ENCODE results near the gene CCN2.
A peak's percentile ranks its signal among the peaks of the same experiment; 100 is the strongest.

Gene CCN2

DNA sequence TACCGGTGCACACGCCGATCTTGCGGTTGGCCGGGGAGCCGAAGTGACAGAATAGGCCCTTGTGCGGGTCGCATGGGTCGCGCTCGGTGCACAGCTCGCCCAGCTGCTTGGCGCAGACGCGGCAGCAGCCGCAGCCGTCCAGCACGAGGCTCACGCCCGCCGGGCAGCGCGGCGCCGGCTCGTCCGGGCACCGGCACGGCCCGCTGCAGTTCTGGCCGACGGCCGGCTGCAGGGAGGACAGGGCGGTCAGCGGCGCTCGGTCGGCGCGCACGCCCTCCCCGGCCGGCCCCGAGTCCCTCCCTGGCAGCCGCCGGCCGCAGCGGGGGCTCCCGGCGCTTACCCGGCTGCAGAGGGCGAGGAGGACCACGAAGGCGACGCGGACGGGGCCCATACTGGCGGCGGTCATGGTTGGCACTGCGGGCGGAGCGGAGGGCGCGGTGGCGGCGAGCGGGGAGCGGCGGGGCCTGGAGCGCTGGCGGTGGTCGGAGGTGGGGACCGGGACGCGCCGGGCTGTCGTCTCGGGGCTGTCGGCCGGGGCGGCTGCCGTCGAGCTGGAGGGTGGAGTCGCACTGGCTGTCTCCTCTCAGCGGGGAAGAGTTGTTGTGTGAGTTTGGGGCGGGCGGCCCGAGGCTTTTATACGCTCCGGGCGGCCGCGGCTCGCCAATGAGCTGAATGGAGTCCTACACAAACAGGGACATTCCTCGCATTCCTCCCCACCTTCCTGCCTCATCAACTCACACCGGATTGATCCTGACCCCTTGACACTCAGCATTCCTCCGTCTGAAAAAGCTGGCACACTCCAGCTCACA lies at the start of gene CCN2:
Gene CCN2 (minus strand): TSS at position 606 of the 809 bp plus-strand sequence. CDS start 200 bp downstream, at position 406.
- peak in 1 of 2 donors; percentile 17 for DNase-seq

GRCh38 chr6:132000296-132000695 lies 49.1 kb upstream of the CCN2 start:
- no peak for DNase-seq

- DNase-seq: no peak
Observed at GRCh38 chr6:131999545-132000146, 48.5 kb upstream of the CCN2 start.

- no peak for DNase-seq
Observed at GRCh38 chr6:131998255-131998982, 47.2 kb upstream of the CCN2 start.

DNA sequence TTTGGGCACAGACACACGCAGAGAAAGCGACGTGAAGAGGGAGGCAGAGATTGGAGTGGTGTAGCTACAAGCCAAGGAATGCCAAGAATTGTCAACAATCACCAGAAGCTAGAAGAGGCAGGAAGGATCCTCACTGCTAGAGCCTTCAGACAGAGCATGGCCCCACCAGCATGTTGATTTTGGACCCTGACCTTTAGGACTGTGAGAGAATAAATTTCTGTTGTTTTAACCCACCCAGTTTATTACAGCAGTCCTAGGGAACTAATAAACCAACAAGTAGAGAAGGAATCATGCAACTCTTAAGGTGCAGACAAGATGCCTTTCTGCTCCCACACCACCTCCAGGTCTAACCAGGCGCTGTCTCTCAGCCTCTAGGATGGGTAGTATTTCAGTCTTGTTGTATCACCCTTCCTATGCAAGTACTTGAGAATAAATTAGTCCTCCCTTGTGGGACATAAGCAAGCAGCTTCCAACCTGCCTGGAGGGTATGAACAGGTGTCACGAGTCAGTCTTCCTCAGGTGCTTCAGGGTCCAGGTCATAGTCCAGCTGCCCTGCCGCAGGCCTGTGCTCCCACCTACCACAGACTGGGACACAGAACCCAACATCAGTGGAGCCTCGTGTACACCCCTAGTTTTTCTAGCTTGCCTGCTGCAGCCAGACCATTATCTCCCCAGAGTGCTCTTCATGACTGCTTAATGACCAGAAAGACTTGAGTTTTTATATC lies 46.4 kb upstream of the CCN2 start:
- no peak for DNase-seq

DNA sequence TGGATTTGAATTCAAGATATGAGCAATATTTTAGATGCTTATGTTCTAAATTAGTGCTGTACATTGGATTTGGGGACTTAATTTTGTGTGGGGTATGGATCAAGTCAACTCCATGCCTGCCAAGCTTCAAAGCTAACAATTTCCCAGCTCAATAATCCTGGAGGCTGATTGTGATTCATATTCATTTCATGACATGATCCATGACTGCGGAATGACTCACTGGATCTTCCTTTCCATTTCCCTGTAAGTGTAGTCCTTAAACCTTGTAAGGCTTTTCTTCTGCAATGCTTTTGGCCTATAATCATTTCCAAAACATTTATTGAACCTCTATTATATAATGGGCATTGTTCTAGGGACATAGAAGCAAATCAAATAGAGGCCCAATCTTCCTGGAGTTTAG lies 44.7 kb upstream of the CCN2 start:
- DNase-seq: no peak

- DNase-seq: no peak
Observed at GRCh38 chr6:131992557-131992956, 41.4 kb upstream of the CCN2 start.

DNA sequence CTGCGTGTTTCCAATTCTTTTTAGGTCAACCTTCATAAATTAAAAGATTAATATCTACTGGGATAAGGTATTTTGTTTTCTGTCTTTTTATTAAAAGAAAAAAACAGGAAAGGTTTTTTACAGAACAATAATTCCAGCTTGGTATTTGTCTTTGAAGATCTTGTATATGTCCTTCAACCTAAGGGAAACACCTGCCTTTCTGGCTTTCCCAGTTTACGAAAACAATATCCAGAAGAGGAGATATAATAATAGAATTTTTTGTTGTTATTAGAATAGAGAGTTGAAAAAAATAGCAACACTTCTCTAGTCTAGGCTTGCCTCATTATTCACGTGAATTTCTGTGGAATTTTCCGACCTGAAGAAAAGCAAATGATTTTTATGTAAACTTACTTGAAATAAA lies 37.9 kb upstream of the CCN2 start:
- DNase-seq: no peak

GRCh38 chr6:131982740-131983259 lies 31.6 kb upstream of the CCN2 start:
- DNase-seq: no peak

DNA sequence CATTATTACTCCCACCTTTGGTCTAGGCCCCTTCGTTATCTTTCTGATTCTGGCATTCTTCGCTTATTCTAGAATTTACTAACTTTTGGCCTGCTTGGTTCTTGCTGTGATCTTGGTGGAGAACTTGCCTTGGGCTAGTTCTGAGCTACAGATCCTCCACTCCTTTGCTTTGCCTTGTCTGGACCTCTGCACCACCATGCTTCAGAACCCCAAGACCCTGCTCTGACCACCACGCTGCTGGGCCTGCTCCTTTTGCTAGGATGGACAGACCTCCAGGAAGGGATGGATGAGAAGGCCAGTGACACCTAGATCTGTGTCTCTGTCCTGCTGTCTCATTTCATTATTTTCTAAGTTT lies 30.4 kb upstream of the CCN2 start:
- DNase-seq: no peak

DNA sequence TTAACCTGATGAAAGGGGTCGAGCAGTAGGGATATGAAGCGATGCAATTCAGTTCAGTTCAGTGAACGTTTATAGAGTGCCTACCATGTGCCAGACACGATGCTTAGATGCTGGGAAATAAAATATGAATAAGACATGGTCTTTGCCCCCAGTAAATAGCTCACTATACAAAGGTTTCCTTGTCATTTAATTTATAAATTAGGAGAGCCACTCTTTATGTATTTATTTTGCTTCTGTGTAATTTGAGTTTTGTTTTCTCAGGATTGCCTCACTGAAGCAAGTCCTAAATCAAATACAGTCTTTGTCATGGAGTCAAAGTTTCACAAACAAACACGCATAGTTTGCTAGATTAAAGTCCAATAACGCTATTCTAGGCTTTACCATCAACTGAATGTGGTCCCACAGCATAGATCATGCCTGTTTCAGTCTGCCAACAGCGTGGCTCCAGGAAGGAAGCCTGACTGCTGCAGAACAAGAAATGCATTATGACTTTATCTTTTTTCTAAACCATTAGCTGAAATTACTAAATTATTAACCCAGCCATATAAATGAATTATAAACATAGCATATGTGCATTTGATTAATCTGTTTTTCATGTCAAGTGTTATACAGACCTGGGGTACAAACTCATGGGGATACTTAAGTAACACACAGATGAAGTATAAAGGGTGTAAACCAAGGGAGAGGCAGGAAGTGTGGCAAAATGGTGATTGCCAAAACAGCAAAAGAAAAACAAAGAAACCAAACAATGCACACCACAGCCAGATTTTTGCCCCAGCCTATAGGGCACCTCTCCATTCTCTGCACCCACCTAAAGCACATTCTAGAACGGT lies 29.8 kb upstream of the CCN2 start:
- DNase-seq: no peak

DNA sequence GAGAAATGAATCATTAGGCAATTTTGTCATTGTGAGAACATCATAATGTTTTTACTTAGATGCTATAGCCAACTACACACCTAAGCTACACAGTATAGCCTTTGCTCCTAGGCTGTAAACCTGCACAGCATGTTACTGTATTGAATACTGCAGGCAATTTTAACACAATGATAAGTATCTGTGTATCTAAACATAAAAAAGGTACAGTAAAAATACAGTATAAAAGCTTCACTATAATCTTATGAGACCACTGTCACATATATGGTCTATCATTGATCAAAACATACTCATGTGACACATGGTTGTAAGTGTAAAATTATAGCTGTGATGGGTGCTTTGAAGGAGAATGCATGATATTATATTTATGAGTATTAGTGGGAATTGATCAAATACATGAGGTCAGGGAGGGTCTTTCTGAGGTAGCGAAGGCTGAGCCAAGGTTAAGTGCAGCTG lies 29.2 kb upstream of the CCN2 start:
- no peak for DNase-seq

DNA sequence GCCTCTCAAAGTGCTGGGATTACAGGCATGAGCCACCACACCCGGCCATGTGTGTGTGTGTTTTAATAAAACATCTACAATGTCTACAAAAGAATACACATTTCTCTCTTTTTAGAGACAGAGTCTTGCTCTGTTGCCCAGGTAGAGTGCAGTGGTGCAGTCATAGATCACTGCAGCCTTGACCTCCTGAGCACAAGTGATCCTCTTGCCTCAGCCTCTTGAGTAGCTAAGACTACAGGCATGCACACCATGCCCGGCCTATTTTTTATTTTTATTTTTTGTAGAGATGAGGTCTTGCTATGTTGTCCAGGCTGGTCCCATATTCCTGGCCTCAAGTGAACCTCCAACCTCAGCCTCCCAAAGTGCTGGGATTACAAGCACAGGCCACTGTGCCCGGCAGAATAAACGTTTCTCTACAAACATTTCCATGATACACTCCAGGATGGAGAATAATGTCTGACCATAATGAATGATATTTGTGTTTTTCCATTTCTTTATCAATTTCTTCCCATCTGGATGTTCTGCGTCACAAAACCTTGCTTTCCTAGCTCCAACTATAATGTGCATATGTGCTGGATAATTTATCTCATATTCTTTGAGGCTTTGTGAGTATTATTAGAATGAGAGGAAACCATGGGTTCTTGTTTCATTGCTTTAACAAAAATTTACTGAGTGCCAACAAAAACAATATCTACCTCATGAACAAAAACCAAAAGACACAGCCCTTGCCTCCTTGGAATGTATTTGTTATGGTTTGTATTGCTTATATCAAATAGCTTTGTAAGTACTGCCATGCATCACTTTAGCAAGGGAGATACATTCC lies 28.6 kb upstream of the CCN2 start:
- no peak for DNase-seq

DNA sequence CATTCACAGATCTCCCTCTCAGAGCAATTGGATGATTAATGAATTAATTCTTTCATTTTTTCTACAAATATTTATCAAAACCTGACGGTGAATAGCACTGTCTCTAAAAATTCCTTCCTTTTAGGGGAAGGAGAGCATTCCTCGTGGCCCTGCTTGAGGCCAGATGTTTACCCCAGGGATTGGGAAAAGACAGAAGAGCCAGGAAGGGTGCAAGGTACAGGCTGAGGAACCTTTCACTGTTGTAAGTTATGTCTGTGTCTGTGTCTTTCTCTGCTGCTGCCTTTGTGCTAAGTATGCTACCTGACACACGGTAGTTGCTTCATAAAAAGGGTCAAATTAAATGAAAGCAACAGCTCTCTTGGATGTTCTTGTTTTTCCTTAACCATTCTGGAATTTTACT lies 27.4 kb upstream of the CCN2 start:
- no peak for DNase-seq

DNA sequence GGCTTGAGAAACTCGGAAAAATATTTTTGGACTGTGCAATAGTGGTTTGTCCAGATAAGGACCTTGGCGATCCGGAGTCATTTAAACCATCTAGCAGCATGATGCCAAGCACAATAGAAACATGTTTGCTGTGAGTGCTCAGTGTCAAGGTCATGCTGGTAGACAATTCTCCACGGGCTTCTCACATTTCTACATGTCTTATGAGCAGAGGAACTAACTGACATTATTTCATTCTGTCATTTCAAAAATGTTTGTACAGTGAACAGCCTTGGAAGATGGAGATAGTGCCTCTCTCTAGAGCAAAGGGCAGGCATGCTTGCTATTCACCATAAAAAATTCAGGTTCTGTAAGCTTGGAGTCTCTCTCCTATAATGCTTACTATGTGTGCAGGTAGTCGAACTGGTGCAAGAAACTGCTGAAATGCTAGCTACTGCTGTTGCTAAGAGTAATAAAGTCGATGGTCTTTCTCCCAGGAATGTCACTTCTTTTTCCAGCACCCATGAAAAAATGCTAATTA lies 25.4 kb upstream of the CCN2 start:
- DNase-seq: no peak

DNA sequence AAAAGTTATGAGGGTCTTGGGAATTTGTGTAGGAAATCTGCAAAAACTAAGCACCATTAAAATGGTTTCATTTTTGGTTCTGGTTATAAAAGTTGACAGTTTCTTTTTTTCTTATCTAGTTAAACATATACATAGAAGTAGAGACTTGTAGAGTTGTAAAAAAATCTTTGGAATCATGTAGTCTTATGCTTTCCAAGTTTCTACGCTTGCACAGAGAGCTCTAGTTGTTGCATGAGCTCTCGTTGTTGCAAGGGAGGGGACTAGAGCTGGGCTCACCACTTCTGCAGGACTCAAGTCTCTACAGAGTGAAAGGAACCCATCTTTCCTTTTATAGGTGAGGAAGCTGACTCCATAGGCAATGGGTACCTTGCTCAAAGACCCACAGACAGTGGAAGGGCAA lies 21.6 kb upstream of the CCN2 start:
- no peak for DNase-seq

DNA sequence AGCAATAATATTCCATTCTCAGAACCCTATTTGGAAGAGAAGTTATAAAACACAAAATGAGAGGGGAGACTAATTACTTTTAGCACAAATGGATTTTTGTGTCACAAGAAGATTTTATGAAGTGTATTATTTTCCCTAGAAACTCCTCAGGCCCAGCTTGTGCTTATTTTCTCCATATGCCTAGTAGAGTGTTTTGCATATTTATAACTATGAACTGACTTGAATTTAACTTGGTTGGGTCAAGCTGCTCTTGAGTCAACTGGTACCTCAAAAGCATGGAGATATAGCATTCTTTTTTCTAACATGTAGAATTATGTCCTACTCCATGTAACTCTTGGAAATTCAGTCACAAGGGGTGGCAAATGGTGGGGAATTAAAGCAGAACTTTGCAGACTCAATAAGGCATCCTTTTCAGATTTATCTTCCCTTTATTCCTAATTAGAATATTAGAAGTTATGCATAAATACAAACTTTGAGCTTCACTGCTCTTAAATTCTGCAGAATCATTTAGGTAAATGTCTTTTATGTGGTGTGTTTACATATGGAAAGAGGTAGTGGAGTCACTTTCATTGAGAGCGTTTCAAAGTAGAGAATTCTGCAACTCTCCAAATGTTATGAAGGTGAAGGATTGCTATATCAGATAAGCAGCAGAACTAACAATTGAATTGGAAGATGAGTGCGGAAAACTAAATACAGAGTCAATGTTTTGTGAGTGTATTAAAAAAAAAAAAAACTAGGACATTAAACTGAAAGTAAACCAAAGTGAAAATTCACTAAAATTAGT lies 19.1 kb upstream of the CCN2 start:
- DNase-seq: no peak

DNA sequence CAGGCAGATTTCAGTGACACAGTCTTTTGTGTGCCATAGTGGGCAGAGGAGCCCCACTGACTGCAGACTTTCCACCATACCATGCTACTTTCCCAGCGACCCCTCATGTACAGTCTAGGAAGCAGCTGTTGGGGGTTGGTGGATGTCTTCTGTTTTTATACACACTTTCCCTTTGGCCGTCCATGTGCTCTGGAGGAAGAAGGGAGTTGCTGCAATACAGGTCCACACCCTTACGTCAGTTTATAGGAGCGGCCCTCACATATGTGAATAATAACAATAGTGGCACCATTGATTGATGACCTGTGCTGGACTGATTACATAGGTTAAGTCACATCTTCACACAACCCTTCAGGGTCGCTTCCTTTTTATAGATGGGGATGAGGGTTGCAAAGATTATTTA lies 17.5 kb upstream of the CCN2 start:
- no peak for DNase-seq

DNA sequence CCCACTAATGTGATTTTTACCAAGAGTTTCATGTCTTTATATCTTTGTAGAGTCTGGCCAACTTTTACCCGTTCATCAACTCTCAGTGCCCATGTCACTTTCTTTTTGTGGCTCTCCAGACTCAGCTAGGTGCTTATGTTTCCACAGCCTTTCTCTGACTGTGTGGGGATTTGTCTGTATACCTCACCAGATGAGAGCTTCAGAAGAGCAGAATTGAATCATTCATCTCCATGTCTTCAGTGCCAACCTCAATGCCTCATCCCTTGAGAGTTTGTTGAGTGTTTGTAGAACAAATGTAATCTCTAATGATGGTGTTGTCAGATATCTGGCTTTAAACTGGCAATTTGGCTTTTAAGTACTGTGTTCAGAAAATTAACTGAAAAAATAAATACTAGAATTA lies 16.8 kb upstream of the CCN2 start:
- no peak for DNase-seq

- no peak for DNase-seq
Observed at GRCh38 chr6:131966443-131966842, 15.3 kb upstream of the CCN2 start.
